OCI-LY1 (cell line): ENCODE measurements around the gene IL31RA.

Source experiments
- CTCF ChIP-seq: fragments of 200-600 bp; sonication (generic), shearing (Covaris generic); IDR thresholded peaks from 2 replicates; pipeline ENCODE4 v1.5.1; 2017; ENCODE audit warnings: mild to moderate bottlenecking, antibody characterized with exemption, low read length, moderate library complexity, mixed read lengths
- EZH2 ChIP-seq: fragments of 200-600 bp; sonication (generic), shearing (Covaris generic); IDR thresholded peaks from 2 replicates; pipeline ENCODE4 v1.8.0; 2017; ENCODE audit warnings: borderline replicate concordance, mixed run types, mild to moderate bottlenecking, antibody characterized with exemption, low read length, moderate library complexity, mixed read lengths

GRCh38 chr5:55921617-55922016 is 70.5 kb downstream of the IL31RA start:
- no peak for TF ChIP-seq CTCF
- no peak for TF ChIP-seq EZH2
